ENCODE data around the gene FOXO6.

- TF ChIP-seq MAX (IDR thresholded peaks at IDR 0.05; ENCODE audit: low read depth, low read length) (no peak), CTCF (IDR thresholded peaks at IDR 0.05; ENCODE audit: low read depth, low read length) (no peak), POLR2A (IDR thresholded peaks at IDR 0.05; ENCODE audit: extremely low read depth, insufficient read length) (no peak), MYC (IDR thresholded peaks at IDR 0.05; ENCODE audit: low read depth, low read length) (no peak)
Measured at GRCh38 chr1:41394959-41395956, 34.0 kb downstream of the FOXO6 start.

All from NB4 (cell line).